ENCODE measurements around the gene MIER1.

GRCh38 chr1:67029472-67029871 is 104.7 kb downstream of the MIER1 start:
- TF ChIP-seq EZH2phosphoT487 (IDR thresholded peaks at IDR 0.05; ENCODE audit: borderline replicate concordance, low read length) (no peak), CTCF (IDR thresholded peaks at IDR 0.05; ENCODE audit: low read depth, low read length, poor library complexity, severe bottlenecking) (no peak)

All from DOHH2 (cell line).